Ishikawa (cell line): ENCODE measurements around the gene SMURF1.

ENCODE experiments used
- CEBPB ChIP-seq: IDR thresholded peaks from 2 replicates; pipeline ENCODE4 v1.6.1; 2012
- CREB1 ChIP-seq: IDR thresholded peaks from 2 replicates; pipeline ENCODE4 v1.6.1; 2012; ENCODE audit warnings: low read depth
- EGR1 ChIP-seq: IDR thresholded peaks from 2 replicates; pipeline ENCODE4 v1.6.1; 2012
- EP300 ChIP-seq: IDR thresholded peaks from 2 replicates; pipeline ENCODE4 v1.6.1; 2012; ENCODE audit warnings: borderline replicate concordance
- FOXM1 ChIP-seq: IDR thresholded peaks from 2 replicates; pipeline ENCODE4 v1.6.1; 2012; ENCODE audit warnings: low read depth, borderline replicate concordance
- NFIC ChIP-seq: IDR thresholded peaks from 2 replicates; pipeline ENCODE4 v1.6.1; 2012
- RAD21 ChIP-seq: IDR thresholded peaks from 2 replicates; pipeline ENCODE4 v1.6.1; 2012; ENCODE audit warnings: low read depth
- TAF1 ChIP-seq: IDR thresholded peaks from 2 replicates; pipeline ENCODE4 v1.6.1; 2012; ENCODE audit warnings: low read depth, mild to moderate bottlenecking
- TCF12 ChIP-seq: IDR thresholded peaks from 2 replicates; pipeline ENCODE4 v1.6.1; 2012; ENCODE audit warnings: low read depth
- TEAD4 ChIP-seq: IDR thresholded peaks from 2 replicates; pipeline ENCODE4 v1.6.1; 2012
- YY1 ChIP-seq: IDR thresholded peaks from 2 replicates; pipeline ENCODE4 v1.6.1; 2012; ENCODE audit warnings: low read depth
- ZBTB7A ChIP-seq: IDR thresholded peaks from 2 replicates; pipeline ENCODE4 v1.6.1; 2012; ENCODE audit warnings: low read depth
- TF ChIP-seq, protein P1 (sequence below): IDR thresholded peaks from 2 replicates; pipeline ENCODE4 v1.6.1; 2012
- TF ChIP-seq, protein P2 (sequence below): IDR thresholded peaks from 2 replicates; pipeline ENCODE4 v1.6.1; 2012
- TF ChIP-seq, protein P3 (sequence below): IDR thresholded peaks from 2 replicates; pipeline ENCODE4 v1.6.1; 2012; ENCODE audit warnings: low read depth, mild to moderate bottlenecking

Gene SMURF1

DNA sequence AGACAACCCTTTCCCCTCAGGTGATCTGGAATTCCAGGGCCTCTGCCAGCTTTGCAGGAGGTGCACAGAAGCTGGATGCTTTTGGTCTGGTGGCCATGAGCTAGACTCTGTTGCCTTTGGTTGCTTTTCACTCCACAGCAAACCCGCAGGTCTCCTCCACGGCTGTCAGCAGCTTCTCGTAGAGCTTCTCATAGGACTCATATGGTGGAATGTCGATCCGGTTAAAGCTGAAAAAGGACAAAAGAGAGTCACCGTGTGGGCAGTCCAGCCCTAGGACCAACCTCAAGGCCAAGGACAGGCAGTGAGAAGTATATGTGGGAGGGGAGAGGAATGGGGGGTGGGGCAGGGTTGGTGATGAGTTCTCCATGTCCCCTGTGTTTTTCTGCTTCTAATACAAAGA, 113.5 kb downstream of the SMURF1 start:
- no peak for TF ChIP-seq TEAD4
- TF ChIP-seq, protein P1, sequence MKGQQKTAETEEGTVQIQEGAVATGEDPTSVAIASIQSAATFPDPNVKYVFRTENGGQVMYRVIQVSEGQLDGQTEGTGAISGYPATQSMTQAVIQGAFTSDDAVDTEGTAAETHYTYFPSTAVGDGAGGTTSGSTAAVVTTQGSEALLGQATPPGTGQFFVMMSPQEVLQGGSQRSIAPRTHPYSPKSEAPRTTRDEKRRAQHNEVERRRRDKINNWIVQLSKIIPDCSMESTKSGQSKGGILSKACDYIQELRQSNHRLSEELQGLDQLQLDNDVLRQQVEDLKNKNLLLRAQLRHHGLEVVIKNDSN = no peak
- no peak for TF ChIP-seq EGR1
- TF ChIP-seq, protein P2, sequence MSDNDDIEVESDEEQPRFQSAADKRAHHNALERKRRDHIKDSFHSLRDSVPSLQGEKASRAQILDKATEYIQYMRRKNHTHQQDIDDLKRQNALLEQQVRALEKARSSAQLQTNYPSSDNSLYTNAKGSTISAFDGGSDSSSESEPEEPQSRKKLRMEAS = no peak
- TF ChIP-seq EP300 = no peak
- no peak for TF ChIP-seq CREB1
- no peak for TF ChIP-seq NFIC
- no peak for TF ChIP-seq CEBPB
- TF ChIP-seq YY1 = no peak
- no peak for TF ChIP-seq FOXM1
- no peak for TF ChIP-seq ZBTB7A
- no peak for TF ChIP-seq TCF12
- TF ChIP-seq, protein P3, sequence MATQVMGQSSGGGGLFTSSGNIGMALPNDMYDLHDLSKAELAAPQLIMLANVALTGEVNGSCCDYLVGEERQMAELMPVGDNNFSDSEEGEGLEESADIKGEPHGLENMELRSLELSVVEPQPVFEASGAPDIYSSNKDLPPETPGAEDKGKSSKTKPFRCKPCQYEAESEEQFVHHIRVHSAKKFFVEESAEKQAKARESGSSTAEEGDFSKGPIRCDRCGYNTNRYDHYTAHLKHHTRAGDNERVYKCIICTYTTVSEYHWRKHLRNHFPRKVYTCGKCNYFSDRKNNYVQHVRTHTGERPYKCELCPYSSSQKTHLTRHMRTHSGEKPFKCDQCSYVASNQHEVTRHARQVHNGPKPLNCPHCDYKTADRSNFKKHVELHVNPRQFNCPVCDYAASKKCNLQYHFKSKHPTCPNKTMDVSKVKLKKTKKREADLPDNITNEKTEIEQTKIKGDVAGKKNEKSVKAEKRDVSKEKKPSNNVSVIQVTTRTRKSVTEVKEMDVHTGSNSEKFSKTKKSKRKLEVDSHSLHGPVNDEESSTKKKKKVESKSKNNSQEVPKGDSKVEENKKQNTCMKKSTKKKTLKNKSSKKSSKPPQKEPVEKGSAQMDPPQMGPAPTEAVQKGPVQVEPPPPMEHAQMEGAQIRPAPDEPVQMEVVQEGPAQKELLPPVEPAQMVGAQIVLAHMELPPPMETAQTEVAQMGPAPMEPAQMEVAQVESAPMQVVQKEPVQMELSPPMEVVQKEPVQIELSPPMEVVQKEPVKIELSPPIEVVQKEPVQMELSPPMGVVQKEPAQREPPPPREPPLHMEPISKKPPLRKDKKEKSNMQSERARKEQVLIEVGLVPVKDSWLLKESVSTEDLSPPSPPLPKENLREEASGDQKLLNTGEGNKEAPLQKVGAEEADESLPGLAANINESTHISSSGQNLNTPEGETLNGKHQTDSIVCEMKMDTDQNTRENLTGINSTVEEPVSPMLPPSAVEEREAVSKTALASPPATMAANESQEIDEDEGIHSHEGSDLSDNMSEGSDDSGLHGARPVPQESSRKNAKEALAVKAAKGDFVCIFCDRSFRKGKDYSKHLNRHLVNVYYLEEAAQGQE = no peak
- no peak for TF ChIP-seq RAD21
- no peak for TF ChIP-seq TAF1

DNA sequence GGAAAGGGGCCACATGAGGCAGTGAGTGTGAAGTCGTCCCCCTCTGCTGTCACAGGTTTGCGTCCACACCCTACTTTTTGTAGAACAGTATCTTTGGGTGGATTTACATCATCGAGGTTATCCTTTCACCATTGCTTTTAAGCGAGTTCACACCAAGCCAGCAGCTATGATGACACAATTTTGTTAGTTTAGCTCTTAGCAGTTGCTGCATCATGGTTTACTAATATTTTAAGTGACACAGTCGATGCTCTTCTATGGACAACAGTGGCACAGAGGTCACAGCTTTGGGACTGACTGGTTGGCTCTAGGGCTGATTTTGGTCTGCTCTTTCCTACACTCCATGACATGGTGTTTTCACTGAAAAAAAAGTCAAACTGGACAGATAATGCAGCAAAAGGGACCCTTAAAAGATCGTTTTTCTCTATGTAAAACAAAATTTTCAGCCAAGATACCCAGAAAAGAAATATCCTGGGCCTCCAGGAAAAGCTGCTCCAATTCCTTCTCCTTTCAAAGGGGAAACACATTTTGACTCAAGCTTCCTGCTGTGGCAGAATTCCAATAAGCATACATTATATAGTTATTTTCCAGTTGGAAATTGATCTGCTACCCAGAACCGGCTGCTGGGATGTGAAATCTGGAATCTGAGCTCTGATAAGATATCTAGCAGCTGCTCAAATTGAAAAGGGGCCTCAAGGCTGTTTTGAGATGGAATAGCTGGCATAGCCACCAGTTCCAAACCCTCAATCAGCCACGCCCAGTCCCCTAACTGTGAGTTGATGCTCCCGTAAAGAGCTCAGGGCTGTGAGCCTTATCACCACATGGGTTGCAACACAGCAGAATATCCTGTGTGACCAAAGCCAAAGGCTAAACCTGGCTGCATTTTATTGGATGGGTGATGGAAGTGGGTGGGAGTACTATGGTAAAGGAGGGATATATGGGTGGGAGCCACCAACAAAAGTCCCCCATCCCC, 114.2 kb downstream of the SMURF1 start:
- TF ChIP-seq, protein P3 = no peak
- no peak for TF ChIP-seq EGR1
- no peak for TF ChIP-seq CREB1
- TF ChIP-seq TCF12 = no peak
- TF ChIP-seq, protein P1 = no peak
- no peak for TF ChIP-seq EP300
- no peak for TF ChIP-seq FOXM1
- no peak for TF ChIP-seq NFIC
- TF ChIP-seq RAD21 = no peak
- no peak for TF ChIP-seq TAF1
- no peak for TF ChIP-seq ZBTB7A

DNA sequence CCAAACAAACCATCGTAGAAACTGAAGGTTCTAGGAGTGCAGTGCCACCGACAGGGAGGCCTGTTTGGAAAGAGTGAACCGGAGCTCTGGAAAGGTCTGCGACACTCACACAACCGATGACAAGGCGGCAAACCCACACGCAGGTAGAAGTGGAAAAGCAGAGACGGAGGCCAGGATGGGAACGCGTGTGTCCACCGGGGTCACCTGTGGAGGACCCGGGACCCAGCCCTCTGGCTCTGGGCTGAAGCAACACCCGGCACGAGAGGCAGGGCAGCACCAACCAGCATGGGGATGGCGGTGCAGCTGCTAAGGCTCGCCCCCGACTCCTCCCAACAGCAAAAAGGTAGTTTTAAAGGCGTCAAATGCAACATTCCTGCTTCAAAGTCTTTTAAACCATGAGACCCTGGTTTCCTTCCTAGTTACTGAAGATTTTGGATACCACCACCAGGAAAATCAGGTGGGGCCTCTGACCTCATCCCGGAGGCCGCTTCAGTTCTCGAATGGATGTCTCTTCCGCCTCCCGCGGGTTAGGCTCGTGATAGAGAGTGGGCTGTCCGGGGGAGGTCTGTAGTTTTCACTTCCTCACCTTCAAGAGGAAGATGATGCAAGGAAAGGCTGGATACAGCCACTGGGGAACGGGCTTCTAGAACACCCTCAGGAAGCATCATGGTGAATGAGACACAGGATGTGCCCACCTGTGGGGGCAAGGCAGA, 115.5 kb downstream of the SMURF1 start:
- TF ChIP-seq, protein P3 = no peak
- TF ChIP-seq EP300 = no peak
- no peak for TF ChIP-seq FOXM1
- no peak for TF ChIP-seq CEBPB

DNA sequence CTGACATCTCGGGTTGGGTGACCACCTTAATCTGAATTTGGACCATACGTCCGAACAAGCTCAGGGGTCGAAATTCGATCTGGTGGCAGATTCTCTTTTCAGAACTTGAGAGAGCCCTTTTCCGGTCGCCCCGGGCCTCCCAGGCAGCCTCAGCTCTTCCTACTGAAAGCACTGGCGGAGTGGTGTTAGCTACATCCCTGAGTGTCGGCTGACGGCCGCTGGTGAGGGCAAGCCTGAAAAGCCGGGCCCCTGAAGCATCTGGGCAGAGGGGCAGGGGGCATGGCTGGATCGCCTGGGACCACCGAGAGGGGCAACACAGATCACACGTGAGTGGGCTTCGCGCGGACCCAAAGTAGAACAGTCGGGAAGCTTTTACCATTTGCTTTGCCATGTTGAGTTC, 116.1 kb downstream of the SMURF1 start:
- TF ChIP-seq TAF1 (no peak), TCF12 (no peak), CEBPB (no peak), NFIC (no peak), EP300 (no peak), RAD21 (no peak), CREB1 (no peak), EGR1 (no peak), ZBTB7A (no peak), FOXM1 (no peak), TEAD4 (no peak), YY1 (no peak)
- TF ChIP-seq, protein P1 = no peak
- TF ChIP-seq, protein P2 = no peak
- TF ChIP-seq, protein P3 = no peak
